Erythroblast (primary cell): Measurements from ENCODE around the gene CHMP2A.

ENCODE experiments used
- GATA1 ChIP-seq: IDR thresholded peaks from 2 replicates; pipeline ENCODE4 v1.6.1; 2011; ENCODE audit warnings: low read depth, mild to moderate bottlenecking, control low read depth, low read length, moderate library complexity
- POLR2A ChIP-seq: IDR thresholded peaks from 2 replicates; pipeline ENCODE4 v1.6.1; 2011; ENCODE audit warnings: mild to moderate bottlenecking, low read length

DNA sequence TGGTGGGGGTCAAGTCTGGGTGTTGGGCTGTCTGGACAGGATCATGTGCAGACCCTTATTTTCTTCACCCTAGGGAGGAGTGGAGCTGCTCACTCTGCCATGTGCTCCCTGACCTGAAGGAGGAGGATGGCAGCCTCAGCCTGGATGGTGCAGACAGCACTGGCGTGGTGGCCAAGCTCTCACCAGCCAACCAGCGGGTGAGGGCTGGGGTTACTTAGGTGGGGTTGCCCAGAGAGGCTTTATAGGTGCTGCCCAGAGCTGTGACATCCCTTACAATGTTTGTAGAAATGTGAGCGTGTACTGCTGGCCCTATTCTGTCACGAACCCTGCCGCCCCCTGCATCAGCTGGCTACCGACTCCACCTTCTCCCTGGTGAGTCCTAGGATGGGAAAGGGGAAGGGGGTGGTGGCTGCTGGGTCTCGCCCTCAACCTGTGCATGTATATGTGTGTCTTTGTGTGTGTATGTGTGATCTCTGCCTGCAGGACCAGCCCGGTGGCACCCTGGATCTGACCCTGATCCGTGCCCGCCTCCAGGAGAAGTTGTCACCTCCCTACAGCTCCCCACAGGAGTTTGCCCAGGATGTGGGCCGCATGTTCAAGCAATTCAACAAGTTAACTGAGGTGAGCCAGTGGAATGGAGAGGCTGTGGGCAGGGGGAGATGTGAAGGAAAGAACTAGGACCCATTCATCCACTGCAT, 5.1 kb downstream of the CHMP2A start:
- TF ChIP-seq POLR2A (no peak), GATA1 (no peak)
